Measurements from ENCODE around the gene PRSS16.

The PRSS16 gene

DNA sequence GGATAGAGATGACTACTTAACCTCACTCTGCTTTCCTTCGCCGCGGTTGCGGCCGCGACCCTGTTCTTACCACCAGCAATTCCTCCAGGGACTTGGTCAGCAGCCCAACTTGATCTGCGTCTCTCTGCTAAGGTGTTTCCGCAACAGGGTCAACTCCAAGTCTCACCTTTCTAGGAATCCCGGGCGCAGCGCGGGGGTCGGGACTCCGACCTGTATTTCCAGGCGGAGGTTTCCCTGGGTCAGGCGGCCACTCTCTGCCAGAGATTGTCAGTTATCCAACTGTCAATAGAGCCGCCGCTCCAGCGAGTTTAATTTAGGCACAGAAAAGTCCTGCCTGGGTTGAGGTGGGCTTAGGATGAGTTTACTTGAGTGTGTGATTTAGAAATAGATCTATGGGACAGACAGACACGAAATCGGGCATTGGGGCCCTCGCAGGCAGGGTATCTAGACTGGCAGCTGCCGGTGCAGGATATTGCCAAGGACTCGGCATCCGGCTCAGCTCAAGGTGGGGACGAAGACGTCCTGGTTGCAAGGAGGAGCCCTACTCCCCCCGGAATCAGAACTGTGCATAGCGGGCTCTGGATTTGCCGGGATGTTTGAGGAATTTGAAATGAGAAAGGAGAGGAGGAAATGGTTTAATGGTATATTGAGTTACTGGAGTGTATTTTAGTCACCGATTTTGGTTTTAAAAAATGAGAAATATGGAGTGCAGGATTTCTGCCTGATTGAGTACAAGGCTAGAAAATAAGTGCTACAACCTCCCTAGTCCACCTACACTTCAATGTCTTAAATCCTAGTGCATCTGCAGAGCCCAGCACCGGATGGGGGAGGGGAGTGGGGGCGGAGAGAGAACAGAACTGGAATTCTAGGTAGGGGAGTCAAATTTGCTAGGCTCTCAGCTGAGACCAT lies 40.9 kb downstream of the PRSS16 start:
- no peak for DNase-seq

DNA sequence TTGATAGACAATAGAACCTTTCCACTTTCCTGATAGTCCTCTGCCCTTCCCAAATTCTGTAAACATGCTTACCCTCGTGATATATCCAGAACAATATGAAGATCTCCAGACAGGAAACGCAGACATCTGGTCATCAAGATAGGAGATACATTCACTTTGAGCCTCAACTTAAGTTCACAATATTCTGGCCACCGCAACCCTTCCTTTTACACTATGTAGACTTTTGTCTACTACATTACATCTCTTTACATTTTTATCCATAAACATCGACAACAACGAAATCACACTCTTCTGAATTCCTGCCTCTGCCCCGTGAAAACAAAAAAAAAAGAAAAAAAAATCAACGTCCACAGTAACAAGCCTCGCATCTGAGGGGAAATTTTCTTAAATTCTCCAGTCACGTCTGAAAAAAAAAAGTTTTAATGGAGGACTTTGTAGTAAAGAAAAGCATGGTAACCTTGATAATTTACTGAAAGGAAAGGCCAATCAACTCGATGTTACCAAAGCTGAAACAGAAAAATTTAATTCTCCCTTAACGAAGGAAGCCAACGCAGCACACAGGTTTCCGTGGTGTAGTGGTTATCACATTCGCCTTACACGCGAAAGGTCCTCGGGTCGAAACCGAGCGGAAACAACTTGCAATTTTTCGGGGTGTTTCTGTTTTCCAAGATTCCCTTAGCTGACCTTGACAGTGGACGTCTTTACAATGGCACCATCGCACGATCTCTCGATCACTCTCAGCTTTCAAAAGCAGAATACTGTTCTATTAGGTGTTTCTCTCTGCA lies 42.8 kb downstream of the PRSS16 start:
- DNase-seq, result no peak

DNA sequence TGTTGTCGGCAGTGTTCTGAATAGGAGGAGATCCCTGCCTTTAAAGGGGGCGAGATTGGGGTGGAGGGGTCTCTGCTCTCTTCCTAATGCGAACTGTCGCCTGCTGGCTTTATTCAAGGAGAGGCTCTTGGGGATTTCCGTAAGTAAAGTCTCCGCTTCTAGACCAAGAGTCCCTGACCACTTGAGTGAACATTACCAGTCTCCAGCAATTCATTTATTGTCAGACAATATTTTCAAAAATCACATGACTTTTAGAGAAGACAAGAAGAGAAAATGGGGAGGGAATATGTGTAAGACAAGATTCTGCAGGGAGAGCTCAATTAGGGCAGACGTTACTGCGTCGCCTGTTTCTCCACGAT lies 43.3 kb downstream of the PRSS16 start:
- DNase-seq, result no peak

DNA sequence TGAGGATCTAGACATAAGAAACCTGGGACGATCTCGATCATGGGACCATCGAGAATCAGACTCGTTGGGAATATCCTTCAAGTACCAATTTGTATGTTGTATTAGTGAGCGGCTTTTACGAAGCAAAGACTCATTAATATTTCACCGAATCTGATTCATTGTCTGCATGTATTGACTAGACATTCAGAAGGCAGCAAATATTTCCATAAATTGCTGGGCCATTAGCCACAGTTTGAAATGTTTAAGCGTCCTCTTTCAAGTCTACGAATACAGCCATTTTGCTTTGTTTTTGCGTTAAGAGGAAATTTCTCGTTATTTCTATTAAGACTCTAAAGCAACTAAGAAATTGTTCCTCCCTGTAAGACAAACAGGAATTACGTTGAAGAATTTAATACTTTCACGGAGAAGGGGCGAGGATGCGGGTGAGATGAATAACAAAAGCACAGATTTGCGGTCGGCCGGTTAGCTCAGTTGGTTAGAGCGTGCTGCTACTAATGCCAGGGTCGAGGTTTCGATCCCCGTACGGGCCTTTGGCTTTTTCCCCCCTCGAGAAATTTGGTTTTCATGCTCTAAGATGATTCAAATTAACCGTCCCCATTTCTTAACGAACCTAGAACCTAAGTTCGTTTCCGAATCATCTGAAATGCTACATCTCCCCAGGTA lies 46.1 kb downstream of the PRSS16 start:
- no peak for DNase-seq

DNA sequence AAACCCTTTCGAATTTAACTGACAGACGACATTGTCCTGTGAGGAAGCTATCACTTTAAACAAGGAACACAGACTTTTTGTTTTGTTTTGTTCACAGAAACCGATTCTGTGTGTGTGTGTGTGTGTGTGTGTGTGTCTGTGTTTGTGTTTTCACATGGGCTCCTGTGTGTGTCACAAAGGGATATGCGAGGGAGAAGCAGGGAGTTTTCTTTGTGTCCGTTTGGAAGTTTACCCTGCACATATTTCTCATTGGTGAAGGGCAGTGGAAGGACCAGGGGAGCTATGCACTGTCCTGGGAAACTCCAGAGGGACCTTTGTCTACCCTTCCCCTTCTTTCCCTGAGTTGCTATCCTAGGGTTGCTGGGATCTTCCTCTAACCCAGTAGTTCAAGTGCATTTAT lies 46.9 kb downstream of the PRSS16 start:
- DNase-seq, result no peak

DNA sequence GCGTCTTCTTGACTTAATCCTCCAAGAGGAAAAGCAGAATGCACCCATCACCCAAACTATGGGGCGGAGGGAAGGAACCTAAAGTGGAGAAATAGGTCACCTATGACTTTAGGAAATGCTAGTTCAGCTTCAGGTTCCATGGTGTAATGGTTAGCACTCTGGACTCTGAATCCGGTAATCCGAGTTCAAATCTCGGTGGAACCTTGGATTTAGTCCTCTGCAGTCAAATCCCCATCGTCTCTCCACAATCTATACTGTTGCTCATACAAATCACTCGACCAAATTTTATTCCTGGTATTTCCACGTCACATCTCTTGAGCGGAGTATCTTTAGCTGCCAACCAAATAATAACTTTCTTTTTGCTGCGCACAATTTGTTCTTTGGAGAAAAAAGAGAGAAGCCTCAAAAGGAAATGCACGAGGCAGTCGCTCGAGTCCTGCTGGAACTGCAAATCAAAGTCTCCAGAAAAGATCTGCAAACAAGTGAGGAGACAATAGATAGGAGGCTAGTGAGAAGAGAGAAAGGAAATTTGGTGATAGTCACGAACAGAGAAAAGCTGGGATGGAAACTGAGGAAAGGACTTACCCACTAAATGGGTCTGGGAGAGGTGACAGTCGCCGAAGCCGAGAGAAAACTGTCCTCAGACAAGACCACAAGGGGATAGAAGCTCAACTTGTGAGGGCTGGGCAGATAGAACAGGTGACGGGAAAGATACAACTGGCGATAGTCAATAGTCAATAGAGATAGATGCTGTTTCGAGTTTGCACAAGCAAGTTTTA lies 48.0 kb downstream of the PRSS16 start:
- no peak for DNase-seq

DNA sequence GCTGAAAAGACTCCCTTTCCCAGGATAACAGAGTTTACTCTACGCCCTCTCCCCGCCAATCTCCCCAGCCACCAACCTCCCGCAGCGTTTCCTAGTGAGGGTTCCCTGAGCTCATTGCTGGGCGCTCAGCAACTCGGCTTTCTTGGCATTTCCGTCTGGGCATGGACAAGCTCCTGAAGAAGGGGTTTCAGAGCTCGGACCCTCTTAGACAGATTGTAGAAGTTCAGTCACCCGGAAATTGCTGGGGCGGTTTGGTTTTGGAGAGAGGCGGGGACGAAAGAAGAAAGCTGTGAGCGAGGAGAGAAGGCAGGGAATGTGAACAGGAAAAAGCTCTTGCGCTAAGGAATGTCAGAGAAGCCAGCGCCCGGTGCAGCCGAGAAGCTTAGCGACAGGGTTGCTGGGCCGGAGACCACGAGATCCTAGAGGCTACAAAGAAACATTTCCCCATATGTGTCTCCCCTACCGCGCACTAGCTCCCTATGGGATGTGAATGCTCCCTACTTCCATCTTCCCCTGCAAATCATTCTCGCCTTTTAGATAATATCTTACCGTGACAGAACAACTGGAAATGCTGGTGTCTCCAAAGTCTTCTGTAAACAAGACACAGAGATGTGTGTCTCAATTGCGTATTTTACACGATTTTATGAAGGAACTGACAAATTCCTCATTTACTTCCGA lies 48.7 kb downstream of the PRSS16 start:
- no peak for DNase-seq

DNA sequence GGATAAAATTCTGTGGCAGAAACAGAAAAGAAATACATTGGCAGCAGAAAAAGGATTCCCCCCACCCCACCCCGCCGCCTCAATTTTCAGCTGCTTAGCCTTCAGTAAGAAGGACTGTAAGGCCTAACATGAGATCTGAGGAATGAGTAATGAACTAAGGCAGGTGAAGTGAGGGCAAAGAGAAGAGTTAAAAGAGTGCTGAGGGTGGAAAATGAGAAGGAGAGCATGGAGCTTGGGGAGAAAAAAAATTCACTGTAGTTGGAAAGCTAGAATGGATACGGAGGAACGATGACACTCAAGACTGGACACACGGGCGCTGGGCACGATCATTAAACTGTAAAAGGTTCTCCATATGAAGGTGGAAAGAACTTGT lies 50.0 kb downstream of the PRSS16 start:
- DNase-seq, result no peak

DNA sequence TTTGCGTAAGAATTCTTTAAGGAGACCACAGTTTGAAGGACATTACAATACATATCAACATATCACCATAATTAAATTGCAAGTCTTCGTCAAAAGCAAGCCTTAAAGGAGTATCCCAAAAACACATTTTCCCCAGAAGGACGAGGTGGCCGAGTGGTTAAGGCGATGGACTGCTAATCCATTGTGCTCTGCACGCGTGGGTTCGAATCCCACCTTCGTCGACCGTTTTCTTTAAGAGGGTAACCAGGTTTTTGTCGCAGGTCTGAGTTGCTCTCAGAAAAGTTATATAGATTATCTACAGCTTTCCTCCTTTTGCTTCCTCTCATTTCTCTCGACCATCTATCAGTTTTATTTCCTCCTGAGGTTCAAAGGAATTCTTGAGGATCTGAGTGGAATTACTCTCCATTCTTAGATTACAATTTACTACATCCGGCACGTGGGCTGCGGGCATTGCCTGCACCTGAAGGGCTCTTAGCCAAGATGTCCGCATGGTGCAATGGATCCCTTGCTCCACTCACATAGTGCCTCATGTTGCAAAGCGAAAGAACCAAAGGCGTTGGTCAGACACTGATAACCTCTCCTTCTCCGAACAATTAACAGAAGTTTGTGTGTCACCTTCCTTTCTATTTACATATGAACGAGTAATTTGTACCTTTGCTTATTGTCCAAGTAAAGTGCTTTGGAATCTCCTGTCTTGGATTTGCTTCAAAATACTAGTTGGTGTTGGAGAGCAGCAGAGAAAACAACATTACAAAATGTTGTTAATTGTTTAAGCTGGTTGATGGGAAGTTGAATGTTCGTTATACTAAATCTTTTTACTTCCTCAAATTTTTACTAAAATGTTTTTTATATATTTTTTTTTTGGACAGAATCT lies 50.6 kb downstream of the PRSS16 start:
- DNase-seq, result no peak

DNA sequence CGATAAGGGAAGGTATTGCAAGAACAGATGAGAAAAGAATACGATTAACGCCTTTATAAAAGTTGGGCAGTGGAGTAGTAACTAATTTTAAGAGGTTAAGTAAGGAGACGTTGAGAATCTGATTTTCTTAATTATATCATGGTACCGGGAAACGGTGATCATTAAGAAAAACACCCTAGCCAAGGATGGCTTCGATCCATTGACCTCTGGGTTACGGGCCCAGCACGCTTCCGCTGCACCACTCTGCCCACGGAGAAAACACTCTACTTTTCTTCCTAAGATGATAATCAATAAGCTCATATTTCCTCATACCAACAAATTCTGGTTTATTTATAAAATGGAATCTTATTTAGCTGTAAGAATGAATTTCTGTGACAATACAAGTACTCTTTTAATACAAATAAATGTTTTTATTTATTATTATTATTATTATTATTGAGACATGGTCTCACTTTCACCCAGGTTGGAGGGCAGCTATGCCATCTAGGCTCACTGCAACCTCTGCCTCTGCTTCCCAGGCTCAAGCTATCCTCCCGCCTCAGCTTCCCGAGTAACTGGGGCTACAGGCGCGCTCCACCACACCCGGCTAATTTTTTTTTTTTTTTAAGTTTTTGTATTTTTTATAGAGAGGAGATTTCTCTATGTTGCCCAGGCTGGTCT lies 56.2 kb downstream of the PRSS16 start:
- DNase-seq, result no peak

Measured in T-helper 2 cell (primary cell).